NCI-H2227 treated with DMSO at 0.1 percent for 48 hours (cell line): ENCODE data around the gene RSPO3.

ENCODE experiments used
- DNase-seq: peaks from one replicate; lab custom pipeline; 2025; lab: John Stamatoyannopoulos, UW

Gene RSPO3

DNA sequence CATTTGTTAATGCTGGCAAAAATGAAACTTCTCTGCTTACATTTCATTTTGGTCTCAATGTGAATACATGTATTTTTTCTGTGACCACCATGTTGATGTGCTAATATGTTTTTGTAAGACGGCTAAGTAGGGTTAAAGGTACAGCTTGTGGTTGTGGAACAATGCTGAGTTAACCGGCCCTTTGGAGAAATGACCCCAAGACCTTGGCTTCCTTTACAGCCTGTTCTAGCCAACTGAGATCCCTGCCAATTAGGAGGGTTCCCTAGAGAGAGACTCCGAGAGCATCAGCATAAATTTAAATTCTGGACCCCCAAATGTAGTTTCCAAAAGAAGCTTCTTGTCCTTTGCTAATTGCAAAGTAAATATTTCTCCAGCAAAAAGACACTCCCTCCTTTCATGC lies 44.4 kb downstream of the RSPO3 start:
- no peak for DNase-seq

DNA sequence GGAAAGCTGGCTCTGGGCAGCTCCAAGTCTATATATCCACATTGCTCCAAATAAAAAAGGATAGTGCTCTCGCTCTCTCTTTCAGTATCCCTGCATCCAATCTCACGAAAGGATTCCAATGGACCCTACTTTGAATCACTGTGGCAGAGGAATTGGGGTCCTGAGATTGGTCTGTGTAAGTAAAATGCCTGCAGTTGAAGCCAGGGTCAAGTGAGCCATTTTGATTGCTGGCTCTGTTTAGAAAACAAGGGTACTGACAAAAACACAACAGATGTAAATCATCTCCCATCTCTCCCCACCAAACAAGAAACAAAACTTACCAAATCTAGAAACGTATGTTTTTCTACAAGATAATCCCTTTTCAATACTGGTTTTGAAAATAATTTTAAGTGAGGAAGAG lies 45.6 kb downstream of the RSPO3 start:
- DNase-seq, result no peak

DNA sequence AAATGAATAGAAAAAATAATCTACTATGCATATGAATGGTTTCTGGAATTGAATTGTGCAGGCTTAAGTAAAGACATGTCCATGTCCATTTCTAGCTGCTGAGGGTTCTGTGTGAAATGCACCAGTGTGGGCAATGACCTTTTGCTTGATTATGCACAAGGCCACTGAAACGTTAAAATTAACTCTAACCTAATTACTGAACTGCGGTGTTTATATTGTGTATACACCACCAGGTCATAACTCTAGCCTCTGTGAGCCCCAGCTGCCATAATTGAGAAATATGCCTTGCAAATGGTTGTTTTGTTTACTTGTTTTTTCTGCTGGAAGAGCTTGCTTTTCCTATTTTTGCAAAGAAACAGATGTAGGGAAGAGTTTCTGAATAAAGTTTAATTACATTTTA lies 46.1 kb downstream of the RSPO3 start:
- no peak for DNase-seq

DNA sequence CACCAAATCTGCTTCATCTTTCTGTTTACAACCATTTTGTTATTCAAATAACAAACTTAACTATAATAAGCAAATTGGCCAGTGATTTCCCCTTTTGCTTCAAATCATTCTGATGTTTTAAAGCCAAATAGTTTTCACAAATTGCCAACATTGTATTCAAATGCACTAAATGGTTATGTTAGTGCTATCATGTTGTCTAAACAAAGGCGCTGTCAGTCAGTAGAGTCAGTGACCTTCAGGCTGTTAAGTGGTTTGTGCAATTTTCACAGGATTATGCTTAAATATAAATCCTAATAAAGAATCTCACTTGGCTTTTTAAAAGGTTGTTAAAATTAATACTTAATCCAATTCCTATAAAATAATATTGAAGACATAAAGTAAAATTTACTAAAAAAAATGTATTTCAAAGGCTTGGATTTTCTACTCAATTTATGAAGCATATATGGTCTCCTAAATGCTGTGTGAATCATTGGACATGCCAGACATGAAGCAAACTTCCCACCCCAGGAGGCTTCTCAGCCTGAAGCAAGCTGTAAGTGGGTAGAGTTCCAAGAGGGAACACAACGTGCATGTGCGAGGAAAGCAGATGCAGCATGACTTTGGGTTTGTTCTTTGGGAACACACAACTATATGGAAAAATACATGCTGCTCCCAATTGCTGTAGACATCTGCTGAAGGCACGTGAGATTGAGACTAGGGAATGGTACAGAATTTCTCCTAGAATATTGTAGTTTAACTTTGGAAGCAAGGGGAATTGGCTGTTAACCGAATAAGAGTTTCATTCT lies 54.9 kb downstream of the RSPO3 start:
- DNase-seq, result no peak

DNA sequence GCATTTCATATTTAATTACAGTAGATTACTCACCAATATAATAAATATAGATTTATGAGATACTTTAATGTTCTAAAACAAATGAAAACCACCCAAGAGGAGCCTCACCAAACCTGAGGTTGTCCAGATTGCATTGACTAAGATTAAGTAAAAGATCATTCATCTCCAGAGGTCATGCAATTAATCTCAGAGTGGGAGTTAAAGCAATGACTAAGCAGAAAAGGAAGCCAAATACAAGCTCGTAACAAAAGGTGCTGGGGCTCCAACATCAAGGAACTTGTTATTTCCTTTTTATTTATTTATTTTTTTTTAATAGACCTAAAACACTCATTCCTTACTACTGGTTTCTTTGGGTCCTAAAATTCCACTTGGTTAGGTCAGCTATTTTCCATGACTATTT lies 57.7 kb downstream of the RSPO3 start:
- no peak for DNase-seq

DNA sequence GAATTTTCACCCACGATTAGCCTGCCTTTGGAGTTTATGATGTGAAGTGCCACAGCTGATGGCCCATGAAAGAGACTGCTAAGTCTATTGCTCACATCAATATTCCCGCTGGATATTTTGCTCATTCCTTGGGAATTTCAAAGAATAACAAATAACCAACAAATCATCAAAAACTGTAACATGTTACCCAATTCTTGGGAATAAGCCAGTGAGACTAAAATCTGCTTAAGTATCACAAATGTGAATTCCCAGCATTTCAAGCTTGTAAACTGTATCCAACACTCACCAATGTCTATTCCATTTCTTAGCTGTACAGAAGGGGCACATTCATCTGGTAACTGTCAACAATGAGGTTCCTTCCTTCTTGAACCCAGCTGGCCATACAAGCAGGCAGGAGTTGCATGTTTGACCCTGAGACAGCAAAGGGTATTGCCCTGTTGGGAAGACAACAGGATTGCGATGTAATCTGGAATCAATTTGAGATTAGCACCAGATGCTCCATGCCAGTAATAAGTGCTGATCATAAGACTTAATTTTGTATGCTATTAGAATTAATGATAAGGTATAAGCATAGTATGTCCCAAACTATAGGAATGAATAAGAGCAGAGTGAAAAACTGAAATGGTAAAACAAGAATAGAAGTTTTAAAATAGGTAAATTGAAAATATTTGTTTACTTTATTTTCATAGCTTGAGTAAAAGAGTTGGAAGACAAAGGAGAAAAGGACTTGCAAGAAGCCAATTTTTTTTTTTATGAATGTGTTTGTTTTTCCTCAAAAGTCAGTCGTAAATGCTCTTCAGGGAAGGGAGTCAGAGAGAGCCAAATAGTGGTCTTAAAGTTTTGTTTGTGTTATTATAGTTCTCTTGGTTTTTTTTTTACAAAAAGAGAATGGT lies 58.8 kb downstream of the RSPO3 start:
- DNase-seq, result no peak

DNA sequence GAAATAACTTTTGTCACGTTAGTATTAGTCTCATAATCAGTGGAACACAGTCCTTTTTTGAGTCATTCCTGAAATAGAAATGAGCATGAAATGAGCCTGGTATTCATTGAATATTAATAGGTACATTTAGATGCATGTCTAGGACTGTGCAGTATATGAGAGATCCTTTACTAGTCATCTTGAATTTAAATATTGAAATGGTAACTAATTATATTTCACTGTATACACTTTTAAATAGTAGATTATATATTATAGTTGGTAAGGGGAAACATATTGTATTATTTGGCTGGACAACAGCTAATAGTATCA lies 59.4 kb downstream of the RSPO3 start:
- DNase-seq, result no peak

DNA sequence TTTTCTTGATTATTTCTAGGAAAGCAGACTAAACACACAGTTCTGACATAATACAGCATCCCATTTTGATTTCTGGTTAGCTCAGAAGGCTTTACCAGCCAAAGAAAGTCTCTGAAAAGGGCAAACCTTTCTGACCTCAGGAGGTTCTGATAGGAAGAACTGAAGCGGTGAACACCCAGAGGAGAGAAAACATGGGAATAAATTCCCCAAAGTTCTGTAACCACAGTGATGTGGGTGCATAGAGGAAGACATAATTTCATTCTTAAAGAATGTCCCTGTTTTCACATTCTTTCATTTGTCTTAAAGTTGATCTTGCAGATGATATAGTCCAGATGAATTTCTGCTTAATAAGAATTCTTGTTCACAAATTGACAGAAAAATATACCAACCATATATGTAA lies 60.3 kb downstream of the RSPO3 start:
- DNase-seq, result no peak

DNA sequence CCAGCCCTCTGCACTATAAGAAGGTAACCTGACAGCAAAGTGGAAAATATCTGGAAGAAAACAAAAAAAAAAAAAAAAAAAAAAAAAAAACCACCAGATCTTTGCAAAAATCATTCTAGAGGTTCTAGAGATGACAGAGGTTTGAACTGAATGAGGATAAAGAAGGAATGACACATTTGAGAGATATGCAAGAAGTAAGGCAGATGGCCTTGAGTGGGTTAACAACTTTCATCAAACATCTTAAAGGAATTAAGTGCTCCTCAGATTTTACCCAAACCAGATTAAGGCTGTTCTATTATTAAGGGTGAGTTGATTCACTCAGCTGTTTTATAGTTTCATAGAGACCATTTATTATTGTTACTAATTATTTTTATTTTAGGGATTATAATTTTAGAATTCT lies 62.0 kb downstream of the RSPO3 start:
- no peak for DNase-seq

DNA sequence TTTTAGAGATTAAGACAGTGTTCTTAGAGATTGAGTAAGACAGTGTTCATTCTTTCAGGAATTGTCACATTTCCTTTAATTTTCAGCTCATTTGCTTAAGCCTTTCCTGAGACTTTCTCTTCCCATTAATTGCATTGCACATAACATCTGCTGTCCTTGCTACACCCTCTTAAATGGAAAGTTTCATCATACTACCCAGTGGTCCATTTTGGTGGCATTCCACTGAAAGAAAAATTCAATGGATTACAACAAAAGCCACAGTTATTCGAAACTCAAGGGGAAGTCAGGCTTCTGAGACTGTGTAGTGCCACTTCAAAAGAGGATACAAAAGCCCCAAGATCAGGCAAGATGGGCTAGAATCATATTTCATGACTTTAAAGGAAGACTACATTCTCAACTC lies 64.0 kb downstream of the RSPO3 start:
- no peak for DNase-seq

DNA sequence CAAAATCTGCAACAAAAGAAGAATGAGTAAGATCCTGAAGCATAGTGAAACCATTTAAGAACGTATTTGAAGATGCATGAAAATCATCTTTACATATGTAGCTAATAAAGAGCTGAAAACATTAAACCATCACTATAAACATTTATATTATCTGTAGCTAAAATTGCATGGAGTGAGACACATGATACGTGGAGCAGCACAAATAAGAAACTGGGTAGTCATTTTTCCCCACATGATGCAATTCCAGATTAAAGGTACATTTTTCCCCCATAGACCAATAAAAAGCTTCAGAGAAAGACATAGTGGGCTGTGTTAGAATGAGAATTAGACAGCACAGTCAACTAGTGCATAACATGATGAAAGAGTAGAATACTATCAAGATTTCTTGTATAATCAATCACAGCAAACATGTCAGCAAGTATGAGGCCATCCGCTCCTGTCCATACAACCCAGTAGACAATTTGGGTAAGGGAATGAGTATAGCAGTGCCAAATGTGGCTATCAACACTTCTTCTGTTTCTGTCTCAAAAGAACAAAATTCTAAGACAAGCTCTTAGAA lies 67.0 kb downstream of the RSPO3 start:
- DNase-seq, result no peak

DNA sequence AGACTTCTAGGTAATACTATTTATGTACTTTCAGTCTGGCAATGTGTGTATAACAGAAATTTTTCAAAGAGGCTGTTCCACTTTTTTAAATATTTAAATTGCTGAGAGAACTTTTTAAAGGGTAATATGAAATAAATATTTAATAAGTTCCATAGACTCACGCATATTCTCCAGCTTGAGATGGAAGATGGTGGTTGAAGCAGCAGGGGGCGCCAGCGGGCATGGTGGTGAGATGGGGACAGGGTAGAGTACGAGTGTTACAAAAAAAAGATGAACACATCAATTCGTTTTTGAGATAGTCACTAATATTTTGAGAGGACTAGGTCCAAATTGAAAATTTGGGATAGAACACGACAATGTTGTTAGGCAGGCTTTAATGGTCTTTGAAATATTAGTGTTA lies 68.4 kb downstream of the RSPO3 start:
- DNase-seq, result no peak

DNA sequence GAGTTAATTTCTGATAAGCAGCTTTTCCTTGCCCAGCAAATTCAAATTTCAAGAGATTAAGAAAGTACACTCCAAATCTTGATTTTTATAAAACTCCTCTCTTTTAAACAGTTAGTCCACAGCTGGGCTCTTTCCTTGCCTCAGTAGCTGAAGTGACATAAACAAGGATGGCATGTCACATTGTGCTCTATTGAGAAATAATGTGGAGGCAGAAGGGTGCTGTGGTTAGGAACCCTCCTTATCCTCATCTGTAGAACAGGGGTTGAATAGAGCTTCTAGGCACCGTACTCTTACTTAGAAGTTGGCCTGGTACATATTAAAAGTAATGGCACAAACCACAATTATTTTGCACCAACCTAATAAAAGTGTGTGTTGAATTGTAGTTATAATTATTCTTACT lies 70.3 kb downstream of the RSPO3 start:
- no peak for DNase-seq

DNA sequence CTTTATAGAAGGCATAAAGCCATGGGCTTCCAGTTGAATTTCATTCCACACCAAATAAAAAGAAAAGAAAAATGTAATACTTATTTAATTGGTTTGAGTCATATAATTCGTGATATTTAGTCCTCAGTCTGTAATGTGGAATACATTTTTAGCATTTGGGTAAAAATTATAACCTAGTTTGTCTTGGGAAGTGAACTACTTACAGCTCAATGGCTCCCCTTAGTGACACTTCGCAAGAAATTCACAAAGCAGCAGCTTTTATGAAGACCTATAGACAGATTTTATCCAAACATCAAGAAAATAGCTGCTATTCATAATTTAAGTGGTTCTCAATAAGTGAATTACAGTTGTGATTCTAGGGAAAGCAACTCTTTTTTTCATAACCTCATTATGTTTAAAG lies 72.1 kb downstream of the RSPO3 start:
- no peak for DNase-seq

DNA sequence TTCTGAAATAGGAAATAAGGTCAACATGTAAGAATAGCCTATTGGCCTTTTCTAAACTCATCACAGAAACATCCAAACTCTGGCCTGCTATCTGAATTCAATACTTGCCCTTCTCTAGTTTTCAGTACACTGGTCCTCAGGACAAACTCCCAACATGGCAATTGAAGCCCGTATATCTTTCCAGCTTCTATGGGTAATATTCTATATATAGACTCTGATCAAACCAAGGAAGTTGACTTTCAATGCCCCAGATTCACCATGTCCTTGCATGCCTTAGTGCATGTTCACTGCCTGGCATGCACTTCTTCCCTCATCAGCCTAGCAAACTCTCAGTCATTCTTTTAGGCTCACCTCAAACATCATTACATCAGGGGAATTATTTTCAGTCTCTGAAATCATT lies 73.2 kb downstream of the RSPO3 start:
- DNase-seq, result no peak

DNA sequence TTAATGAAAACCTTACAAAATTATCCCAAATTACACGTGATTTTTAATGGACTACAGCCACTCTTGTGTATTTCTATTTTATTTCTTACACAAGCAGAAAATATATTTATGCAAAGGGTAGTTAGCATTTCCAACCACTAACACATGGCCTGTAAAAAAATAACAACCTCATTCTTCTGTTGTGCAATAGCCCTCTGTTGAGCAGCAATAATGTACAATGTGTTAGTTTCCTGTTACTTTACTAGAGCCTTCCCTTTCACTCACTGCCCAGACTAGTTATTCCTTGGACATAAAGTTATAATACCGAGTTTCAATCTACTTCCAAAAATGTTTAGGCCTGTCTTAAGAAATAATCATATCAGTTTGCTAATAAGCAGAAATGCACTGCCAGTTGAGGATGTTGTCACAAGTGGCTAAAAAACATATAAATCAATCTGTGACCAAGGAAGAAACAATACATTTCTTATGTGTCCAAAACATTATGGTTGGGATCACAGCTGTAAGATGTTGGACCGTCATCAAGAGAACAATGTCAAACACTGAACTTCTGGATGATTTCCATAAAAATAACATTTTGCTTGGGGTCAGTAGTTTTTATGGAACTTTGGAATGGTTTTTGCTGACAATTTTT lies 74.6 kb downstream of the RSPO3 start:
- DNase-seq, result no peak

DNA sequence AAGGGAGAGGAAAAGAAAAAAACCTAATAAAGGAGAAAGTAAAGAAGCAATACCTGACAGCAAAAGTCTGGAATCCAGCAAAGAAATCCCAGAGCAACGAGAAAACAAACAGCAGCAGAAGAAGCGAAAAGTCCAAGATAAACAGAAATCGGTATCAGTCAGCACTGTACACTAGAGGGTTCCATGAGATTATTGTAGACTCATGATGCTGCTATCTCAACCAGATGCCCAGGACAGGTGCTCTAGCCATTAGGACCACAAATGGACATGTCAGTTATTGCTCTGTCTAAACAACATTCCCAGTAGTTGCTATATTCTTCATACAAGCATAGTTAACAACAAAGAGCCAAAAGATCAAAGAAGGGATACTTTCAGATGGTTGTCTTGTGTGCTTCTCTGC lies 77.4 kb downstream of the RSPO3 start:
- no peak for DNase-seq

DNA sequence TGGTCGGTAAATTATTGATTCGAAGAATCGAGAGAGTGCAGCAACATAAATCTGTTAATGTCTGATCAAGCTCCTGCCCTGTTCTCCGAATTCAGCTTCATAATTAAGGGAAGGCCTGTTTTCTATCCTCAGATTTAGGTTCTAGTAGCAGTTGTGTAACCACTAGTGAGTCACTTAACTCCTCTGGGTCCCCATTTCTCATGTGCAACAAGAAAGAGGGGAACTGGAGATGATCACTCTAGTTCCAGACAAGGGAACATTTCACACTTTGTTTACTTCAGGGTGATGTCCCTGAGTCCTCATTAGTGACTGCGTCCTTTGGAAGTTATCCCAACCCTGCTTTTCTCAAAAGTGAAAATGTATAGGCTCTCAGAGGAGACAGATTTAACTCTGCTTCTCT lies 80.1 kb downstream of the RSPO3 start:
- no peak for DNase-seq

DNA sequence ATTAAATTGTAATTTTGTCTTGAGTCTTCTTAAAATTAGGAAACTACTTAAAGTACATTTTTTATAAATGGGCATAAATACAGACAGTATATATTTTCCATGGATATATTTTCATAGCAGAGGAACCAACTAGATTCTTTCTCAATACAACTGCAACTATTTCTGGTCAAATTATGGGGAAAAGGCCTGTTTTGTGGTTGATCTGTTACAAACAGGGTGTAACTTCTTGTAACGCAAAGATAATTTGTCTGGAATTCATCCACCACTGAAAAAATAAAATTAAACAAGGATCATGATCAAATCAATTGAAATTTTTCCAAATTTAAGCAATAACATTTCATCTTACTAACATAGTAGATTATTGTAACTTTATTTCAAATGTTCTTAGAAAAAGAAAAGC lies 81.0 kb downstream of the RSPO3 start:
- no peak for DNase-seq

DNA sequence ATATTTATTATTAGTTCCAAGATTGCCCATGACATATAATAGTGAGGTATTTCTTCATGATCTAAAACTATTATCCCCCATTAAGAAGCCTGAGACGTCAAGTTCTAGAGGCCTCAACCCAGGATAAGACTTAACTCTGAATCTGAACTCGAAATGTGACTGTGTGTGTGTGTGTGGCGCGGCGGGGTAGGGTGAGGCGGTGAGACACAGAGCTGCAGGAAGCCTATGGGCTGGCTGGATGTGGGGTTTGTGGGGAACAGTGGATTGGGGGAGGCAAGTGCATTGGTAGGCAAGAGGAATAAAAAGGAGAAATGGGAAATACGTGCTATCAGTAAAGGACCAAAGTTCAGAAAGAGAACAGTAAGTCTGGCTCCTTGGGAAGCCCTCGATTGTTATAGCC lies 81.6 kb downstream of the RSPO3 start:
- DNase-seq, result no peak

DNA sequence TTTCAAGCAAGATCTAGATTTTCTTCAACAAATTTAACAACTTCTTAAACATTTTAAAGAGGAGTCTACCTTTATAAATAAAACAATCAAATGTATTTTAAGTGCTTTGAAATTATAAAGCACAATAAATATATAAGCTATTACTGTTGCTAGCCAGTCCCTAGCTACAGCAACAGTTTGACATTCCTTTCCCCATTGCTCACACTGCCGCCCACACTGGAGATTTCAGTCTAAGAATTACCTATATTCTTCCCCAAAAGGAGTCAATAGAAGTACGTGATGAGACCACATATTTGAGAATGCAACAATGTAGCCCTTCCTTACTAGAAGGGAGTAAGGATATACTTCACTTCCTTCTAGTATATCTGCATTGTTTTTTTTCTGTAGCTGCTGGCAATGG lies 82.8 kb downstream of the RSPO3 start:
- no peak for DNase-seq

DNA sequence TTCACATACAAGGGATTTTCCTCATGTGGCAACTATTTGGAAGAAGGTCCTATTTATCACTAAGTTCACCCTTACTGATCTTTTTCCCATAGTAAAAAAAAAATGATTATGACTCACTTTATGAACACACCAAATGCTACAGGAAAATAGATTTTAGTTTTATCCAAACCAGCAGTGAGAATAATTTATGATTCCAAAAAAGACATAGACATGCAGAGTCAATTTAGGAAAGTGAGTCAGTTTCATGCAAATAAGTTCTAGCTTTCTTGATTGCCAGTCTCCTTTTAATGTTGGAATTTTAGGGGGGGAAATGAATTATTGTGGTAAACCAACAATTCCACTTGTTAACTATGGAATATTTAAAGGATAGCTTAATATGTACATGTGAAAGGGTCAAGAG lies 84.2 kb downstream of the RSPO3 start:
- no peak for DNase-seq

DNA sequence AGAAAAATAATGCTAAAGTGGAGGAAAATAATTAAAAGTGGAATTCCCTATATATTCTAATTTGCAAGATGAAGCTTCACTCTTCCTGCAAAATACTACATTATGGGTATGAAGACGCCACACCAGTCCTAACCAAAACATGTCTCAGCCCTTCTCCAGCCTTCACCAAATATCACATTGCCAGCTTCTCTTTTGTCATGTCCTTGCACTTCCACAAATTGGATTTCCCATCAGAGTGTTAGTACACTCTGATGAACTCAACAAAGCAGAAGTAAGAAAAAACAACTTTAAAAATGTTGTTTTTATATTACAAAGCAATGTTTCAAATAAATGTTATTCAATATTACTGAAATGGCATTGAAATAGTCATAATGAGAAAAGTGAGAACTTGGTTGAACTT lies 85.8 kb downstream of the RSPO3 start:
- DNase-seq, result no peak
